Endothelial cell of umbilical vein (primary cell): Measurements from ENCODE around the gene FHIT. TPM values are rescaled to one million over a fixed set of nuclear protein-coding genes. Genes with fewer than 3 reads are reported as not detected.

Source experiments
- BruUV-seq: library from RNA; stranded (reverse); fragments of 400-500 nt; replicated peaks from 2 replicates; lab custom pipeline; 2021; lab: Mats Ljungman, UMichigan
- CTCF ChIA-PET: fragments of 300-600, 350-600 bp; sonication (Branson Sonifier 250); formaldehyde crosslinking; loops from one replicate; lab custom pipeline; 2021; ENCODE audit warnings: antibody characterized with exemption, inconsistent platforms; lab: Charles Lee
- POLR2A ChIA-PET: fragments of 300-600, 350-600 bp; sonication (Branson Sonifier 250); formaldehyde crosslinking; loops from one replicate; lab custom pipeline; 2021; ENCODE audit warnings: antibody characterized with exemption, inconsistent platforms; lab: Charles Lee
- DNase-seq: peaks from one replicate; pipeline ENCODE4 v3.0.0-alpha.2; 2011; ENCODE audit warnings: low read depth, low spot score
- FAIRE-seq: peaks from 2 replicates; lab custom pipeline; 2011; peaks lifted over from hg19 to GRCh38; lab: Jason Lieb, UNC
- H2AFZ ChIP-seq: 2 replicates; pipeline ENCODE4 v1.6.0; 2012; ENCODE audit warnings: low read depth, low read length, control low read depth, inconsistent platforms
- H3K27ac ChIP-seq: 2 replicates; pipeline ENCODE4 v1.5.1; 2011; ENCODE audit warnings: low read depth, mild to moderate bottlenecking, control low read depth, low read length, moderate library complexity; ENCODE audit not compliant: insufficient read depth
- H3K27me3 ChIP-seq, 2 experiments: 2 replicates each; pipeline versions ENCODE4 v1.6.0 to v1.6.1; 2011; ENCODE audit warnings: low read length in 2 of 2, mixed read lengths in 1 of 2; ENCODE audit not compliant: control insufficient read depth in 2 of 2, insufficient read depth in 2 of 2
- H3K36me3 ChIP-seq, 2 experiments: 2 replicates in 1 of 2; 3 replicates in 1 of 2; pipeline ENCODE4 v1.5.1; 2011; ENCODE audit warnings: low read length in 2 of 2, mild to moderate bottlenecking in 1 of 2, moderate library complexity in 1 of 2; ENCODE audit not compliant: control insufficient read depth in 2 of 2, insufficient read depth in 2 of 2; ENCODE audit errors: extremely low read depth in 1 of 2
- H3K4me1 ChIP-seq: 3 replicates; pipeline ENCODE4 v1.5.1; 2011; ENCODE audit warnings: mild to moderate bottlenecking, low read length; ENCODE audit not compliant: control insufficient read depth, insufficient read depth; ENCODE audit errors: extremely low read depth
- H3K4me2 ChIP-seq: 2 replicates; pipeline ENCODE4 v1.6.1; 2011; ENCODE audit warnings: low read length, control low read depth, mixed read lengths; ENCODE audit not compliant: insufficient read depth
- H3K4me3 ChIP-seq, 3 experiments: fragments of 200-600 bp in 1 of 3; sonication (generic), shearing (Covaris generic) in 1 of 3; replicated peaks in 1 of 3; 2 replicates each; pipeline ENCODE4 v1.5.1; 2011 to 2016; ENCODE audit warnings: control low read depth in 3 of 3, low read length in 3 of 3, mild to moderate bottlenecking in 2 of 3, inconsistent platforms in 1 of 3, low read depth in 1 of 3, moderate library complexity in 1 of 3; ENCODE audit not compliant: insufficient read depth in 1 of 3
- H3K79me2 ChIP-seq: 2 replicates; pipeline ENCODE4 v1.6.0; 2012; ENCODE audit warnings: low read length, inconsistent platforms; ENCODE audit not compliant: control insufficient read depth, insufficient read depth
- H3K9ac ChIP-seq: replicated peaks from 2 replicates; pipeline ENCODE3; 2011; ENCODE audit warnings: low read length, control low read depth; ENCODE audit not compliant: insufficient read depth; ENCODE audit errors: extremely low read depth
- H3K9me1 ChIP-seq: replicated peaks from 3 replicates; pipeline ENCODE4 v1.6.0; 2011; ENCODE audit warnings: mild to moderate bottlenecking, low read length; ENCODE audit not compliant: control insufficient read depth, insufficient read depth; ENCODE audit errors: extremely low read depth
- H3K9me3 ChIP-seq: replicated peaks from 2 replicates; pipeline ENCODE4 v1.5.1; 2012; ENCODE audit warnings: low read length, inconsistent platforms; ENCODE audit not compliant: control insufficient read depth, insufficient read depth
- H4K20me1 ChIP-seq: replicated peaks from 2 replicates; pipeline ENCODE3; 2011; ENCODE audit warnings: mild to moderate bottlenecking, low read length; ENCODE audit not compliant: control insufficient read depth, insufficient read depth; ENCODE audit errors: extremely low read depth
- JUN ChIP-seq: IDR thresholded peaks from 2 replicates; pipeline ENCODE4 v1.6.1; 2011; ENCODE audit warnings: borderline replicate concordance, low read depth; ENCODE audit not compliant: insufficient read length, insufficient read depth
- MYC ChIP-seq: IDR thresholded peaks from one replicate; pipeline ENCODE4 v1.6.1; 2011; ENCODE audit warnings: mild to moderate bottlenecking, low read depth, low read length
- POLR2A ChIP-seq: IDR thresholded peaks from 2 replicates; pipeline ENCODE4 v1.6.1; 2012; ENCODE audit warnings: low read depth, mild to moderate bottlenecking, control low read depth, low read length
- dilution Hi-C: fragments of 300-500 bp; cut with MboI; formaldehyde crosslinking; loops from one replicate; pipeline ENCODE4 v1.15.0; 2019; ENCODE audit warnings: low sequenced_read_pairs; ENCODE audit not compliant: extremely low pct_ligation_motif_present
- intact Hi-C: fragments of 100-400 bp; cut with micrococcal nuclease; formaldehyde crosslinking; loops from one replicate; pipeline ENCODE4 v1.10.0; 2022
- polyA plus RNA-seq, 4 experiments: library from polyadenylated mRNA; depleted of rRNA in 3 of 4; stranded (reverse) in 3 of 4; unstranded in 1 of 4; fragments of >200 nt; gene quantifications; 2 replicates each; pipeline versions ENCODE4 v1.2.1 to v1.2.3, GENCODE V29; 2011 to 2012; ENCODE audit warnings: missing spikeins in 1 of 4
- total RNA-seq: library from RNA; stranded (reverse); gene quantifications from 2 replicates; pipeline ENCODE4 v1.2.3, GENCODE V29; 2021

Gene FHIT
- total and polyA plus RNA-seq, 2 donors (not counting 3 experiments of a cell fraction or from before 2014, with no cell fraction given), result 0.47 to 2.2 TPM

DNA sequence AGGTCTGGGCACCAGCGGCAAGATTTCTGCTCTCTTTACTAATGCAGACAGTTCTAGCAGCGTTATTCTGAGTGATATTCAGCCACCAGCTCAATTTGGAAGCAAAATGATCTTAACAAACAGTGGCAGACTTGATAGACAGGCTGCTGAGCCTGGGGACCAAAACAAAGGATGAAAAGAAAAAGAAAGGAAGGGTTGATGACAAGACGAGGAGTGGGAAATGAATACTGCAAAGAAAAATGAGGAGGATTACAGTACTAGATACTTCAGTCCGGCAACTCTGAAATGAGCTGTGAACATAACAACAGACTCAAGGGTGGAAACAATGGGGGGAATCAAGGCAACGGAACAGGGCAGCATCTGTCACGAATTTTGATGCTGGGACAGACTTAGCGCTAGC, 28.8 kb downstream of the FHIT start:
- no peak for TF ChIP-seq MYC
- intact Hi-C loops (no loop called here), dilution Hi-C loops (no loop called here)
- Histone ChIP-seq H3K27me3 (no peaks in the 10 kb centered on the region), H3K4me2 (no peak overlapping the region), H3K27ac (no peak overlapping the region), H2AFZ (no peak overlapping the region), H3K9ac (no peak overlapping the region), H3K4me1 (no peaks in the 10 kb centered on the region), H3K79me2 (no peaks in the 10 kb centered on the region), H3K9me3 (no peaks in the 10 kb centered on the region), H3K36me3 (no peaks in the 10 kb centered on the region), H4K20me1 (no peaks in the 10 kb centered on the region), H3K9me1 (no peaks in the 10 kb centered on the region), H3K4me3 (no peak overlapping the region)
- DNase-seq (no peak), FAIRE-seq (no peak)
- POLR2A ChIA-PET, result no interaction called here
- CTCF ChIA-PET, result no interaction called here
- BruUV-seq, result no TSS peak

DNA sequence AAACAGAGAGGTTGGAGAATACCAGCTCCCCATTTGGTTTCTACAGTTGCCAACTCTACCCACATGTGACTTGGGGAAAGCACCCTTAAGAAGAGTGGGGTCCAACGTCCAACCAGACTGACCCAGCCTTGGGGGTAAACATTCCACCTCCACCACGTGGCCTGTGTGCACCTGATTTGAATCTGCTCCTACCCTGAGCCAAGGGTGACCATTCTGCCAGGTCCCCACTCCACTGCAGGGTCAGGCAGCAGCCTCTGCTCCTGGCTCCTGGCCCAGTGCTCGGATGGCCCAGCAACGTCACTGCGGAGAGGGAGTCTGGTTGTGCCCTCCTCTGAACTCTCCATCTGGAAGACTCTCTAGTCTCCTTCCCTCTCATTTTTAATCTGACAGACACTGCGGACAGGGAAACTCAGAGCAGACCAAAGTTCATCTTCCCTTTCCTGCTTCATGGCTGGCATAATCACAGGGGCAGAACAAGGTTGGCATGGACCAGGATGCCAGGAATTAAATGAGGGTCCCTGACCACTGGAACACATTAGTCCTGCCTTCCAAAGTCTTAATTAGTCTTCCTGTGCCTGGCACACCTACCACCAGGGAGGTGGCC, 29.4 kb downstream of the FHIT start:
- Histone ChIP-seq H3K4me2 (no peak overlapping the region), H3K27me3 (no peaks in the 10 kb centered on the region), H3K9me3 (no peaks in the 10 kb centered on the region), H4K20me1 (no peaks in the 10 kb centered on the region), H3K36me3 (no peaks in the 10 kb centered on the region), H3K4me3 (no peak overlapping the region), H2AFZ (no peak overlapping the region), H3K9ac (no peak overlapping the region), H3K4me1 (no peaks in the 10 kb centered on the region), H3K27ac (no peak overlapping the region), H3K79me2 (no peaks in the 10 kb centered on the region), H3K9me1 (no peaks in the 10 kb centered on the region)
- FAIRE-seq (no peak), DNase-seq (no peak)
- intact Hi-C loops (no loop called here), dilution Hi-C loops (no loop called here)
- TF ChIP-seq JUN, result no peak
- no peak for TF ChIP-seq POLR2A
- POLR2A ChIA-PET, result no interaction called here
- CTCF ChIA-PET, result no interaction called here
- BruUV-seq, result no TSS peak
